ENCODE results near the gene ARFIP1. TPM values are rescaled to one million over a fixed set of nuclear protein-coding genes. Genes with fewer than 3 reads are reported as not detected.

The ARFIP1 gene
- total and polyA plus RNA-seq, 2 donors (not counting 1 experiment from before 2014, with no cell fraction given), result 11.1 to 23.5 TPM

DNA sequence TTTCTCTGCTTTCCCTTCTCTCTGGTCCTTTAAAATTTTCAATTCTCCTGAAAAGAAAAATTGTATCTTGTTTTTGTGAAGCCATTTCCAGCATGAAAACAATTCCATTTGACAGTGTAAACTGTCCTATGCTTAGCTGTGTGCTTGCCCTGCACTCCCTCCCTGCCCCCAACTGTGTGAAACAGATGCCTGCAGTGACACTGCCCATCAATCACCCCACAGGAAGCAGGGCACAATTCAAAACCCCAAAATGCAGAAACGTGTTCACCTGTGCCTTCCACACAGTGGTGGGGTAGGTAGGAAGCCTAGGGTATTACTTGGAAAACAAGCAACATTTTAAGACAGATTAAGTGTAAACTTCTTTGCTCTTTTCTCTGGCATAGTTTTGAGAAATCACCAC is 150.1 kb downstream of the ARFIP1 start:
- Histone ChIP-seq H2AFZ (ENCODE audit: insufficient read depth, low read depth, low read length, poor library complexity, severe bottlenecking) (no peak overlapping the region), H3K36me3 (replicated peaks in 1 of 2; ENCODE audit: control extremely low read depth in 1 of 2, control insufficient read depth in 1 of 2, extremely low read depth in 1 of 2, insufficient read depth in 2 of 2, low read length in 1 of 2) (no peaks in the 10 kb centered on the region)

DNA sequence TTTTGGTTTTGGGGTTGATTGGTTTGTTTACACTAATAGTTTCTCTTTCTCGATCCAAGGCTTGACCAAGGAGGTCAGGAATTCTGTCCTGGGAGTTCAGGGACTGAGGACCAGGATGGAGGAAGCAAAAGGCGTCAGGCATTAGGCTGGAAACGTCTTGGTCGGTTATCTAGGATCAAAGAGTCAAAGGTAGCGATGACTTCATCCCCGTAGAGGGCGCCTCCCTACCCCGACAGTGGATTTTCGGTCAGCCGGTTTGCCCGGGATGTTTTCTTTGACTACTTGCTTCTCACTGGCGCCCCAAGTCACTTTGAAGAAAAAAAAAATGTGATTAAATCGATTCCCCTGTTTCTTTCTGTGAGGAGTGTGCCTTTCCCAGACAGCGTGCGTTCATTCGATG is 155.4 kb downstream of the ARFIP1 start:
- ATAC-seq (ENCODE audit: low read depth) (no peak), DNase-seq (peak; percentile 42)
- Mint-ChIP-seq H3K9me3 (ENCODE audit: insufficient read depth) (no peaks in the 10 kb centered on the region), H3K27me3 (peaks cover 50% of the 10 kb centered on the region), H3K4me3 (peak overlapping the region; percentile 84), H3K4me1 (peaks cover 27% of the 10 kb centered on the region), H3K27ac (no peak overlapping the region)
- peak overlapping the region; percentile 90 for H3K4me2 ChIP-seq (replicated peaks; ENCODE audit: low read depth, low read length, poor library complexity, severe bottlenecking)
- peak overlapping the region; percentile 74 for H2AFZ ChIP-seq (ENCODE audit: insufficient read depth, low read depth, low read length, poor library complexity, severe bottlenecking)
- H3K4me1 ChIP-seq (ENCODE audit: control insufficient read depth in 2 of 2, insufficient read depth in 2 of 2, low read length in 2 of 2), result peaks cover 23 to 25% of the 10 kb centered on the region in 2 donors
- CTCF ChIA-PET, result interaction anchor here (0.9 to 2.7 kb wide), 5 partner anchors 73 to 708 kb away, joined by 3 to 8 read pairs (median 5); no protein-coding TSS in a partner anchor
- intact Hi-C loops (cut with micrococcal nuclease), result no loop called here
- H3K27ac ChIP-seq (ENCODE audit: low read length in 2 of 2), result no peak overlapping the region
- peak overlapping the region in 1 of 5 experiments; percentile 81 for H3K4me3 ChIP-seq (ENCODE audit: control extremely low read depth in 1 of 5, extremely low read depth in 1 of 5, insufficient read depth in 1 of 5, low read depth in 2 of 5, low read length in 4 of 5)
- POLR2A ChIA-PET, result no interaction called here
- H3K9ac ChIP-seq (ENCODE audit: low read length), result peak overlapping the region; percentile 65
- 7% methylated on average over 13 of the region's 16 CpGs for WGBS (ENCODE audit: insufficient coverage)
- no peaks in the 10 kb centered on the region for H3K79me2 ChIP-seq (ENCODE audit: control insufficient read depth, insufficient read depth, low read length)
- H3K27me3 ChIP-seq (replicated peaks in 1 of 4; ENCODE audit: control extremely low read depth in 1 of 4, control insufficient read depth in 3 of 4, insufficient read depth in 4 of 4, low read length in 3 of 4), result peaks cover 0 to 56% (median 27%) of the 10 kb centered on the region in 4 experiments
- peaks cover 0 to 2% (median 0%) of the 10 kb centered on the region in 3 donors for H3K9me3 ChIP-seq (ENCODE audit: control extremely low read depth in 1 of 3, control insufficient read depth in 2 of 3, insufficient read depth in 1 of 3, low read length in 2 of 3)
- H3K36me3 ChIP-seq (replicated peaks in 1 of 2; ENCODE audit: control extremely low read depth in 1 of 2, control insufficient read depth in 1 of 2, extremely low read depth in 1 of 2, insufficient read depth in 2 of 2, low read length in 1 of 2), result no peaks in the 10 kb centered on the region
- TF ChIP-seq, protein P1, sequence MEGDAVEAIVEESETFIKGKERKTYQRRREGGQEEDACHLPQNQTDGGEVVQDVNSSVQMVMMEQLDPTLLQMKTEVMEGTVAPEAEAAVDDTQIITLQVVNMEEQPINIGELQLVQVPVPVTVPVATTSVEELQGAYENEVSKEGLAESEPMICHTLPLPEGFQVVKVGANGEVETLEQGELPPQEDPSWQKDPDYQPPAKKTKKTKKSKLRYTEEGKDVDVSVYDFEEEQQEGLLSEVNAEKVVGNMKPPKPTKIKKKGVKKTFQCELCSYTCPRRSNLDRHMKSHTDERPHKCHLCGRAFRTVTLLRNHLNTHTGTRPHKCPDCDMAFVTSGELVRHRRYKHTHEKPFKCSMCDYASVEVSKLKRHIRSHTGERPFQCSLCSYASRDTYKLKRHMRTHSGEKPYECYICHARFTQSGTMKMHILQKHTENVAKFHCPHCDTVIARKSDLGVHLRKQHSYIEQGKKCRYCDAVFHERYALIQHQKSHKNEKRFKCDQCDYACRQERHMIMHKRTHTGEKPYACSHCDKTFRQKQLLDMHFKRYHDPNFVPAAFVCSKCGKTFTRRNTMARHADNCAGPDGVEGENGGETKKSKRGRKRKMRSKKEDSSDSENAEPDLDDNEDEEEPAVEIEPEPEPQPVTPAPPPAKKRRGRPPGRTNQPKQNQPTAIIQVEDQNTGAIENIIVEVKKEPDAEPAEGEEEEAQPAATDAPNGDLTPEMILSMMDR (IDR thresholded peaks at IDR 0.05), result no peak
- no peaks in the 10 kb centered on the region for H4K20me1 ChIP-seq (ENCODE audit: control insufficient read depth, insufficient read depth, low read length, poor library complexity, severe bottlenecking)

More for the DNA sequence above, 150.1 kb downstream of the ARFIP1 start:
- peaks cover 0 to 2% (median 0%) of the 10 kb centered on the region in 3 donors for H3K9me3 ChIP-seq (ENCODE audit: control extremely low read depth in 1 of 3, control insufficient read depth in 2 of 3, insufficient read depth in 1 of 3, low read length in 2 of 3)
- Mint-ChIP-seq H3K27me3 (peaks cover 30% of the 10 kb centered on the region), H3K4me1 (peaks cover 17% of the 10 kb centered on the region), H3K9me3 (ENCODE audit: insufficient read depth) (no peaks in the 10 kb centered on the region), H3K27ac (no peak overlapping the region), H3K4me3 (no peak overlapping the region)
- WGBS (ENCODE audit: insufficient coverage), result no CpG with 5 or more reads among the region's 1 CpG
- H3K4me3 ChIP-seq (ENCODE audit: control extremely low read depth in 1 of 5, extremely low read depth in 1 of 5, insufficient read depth in 1 of 5, low read depth in 2 of 5, low read length in 4 of 5), result no peak overlapping the region
- no peak overlapping the region for H3K9ac ChIP-seq (ENCODE audit: low read length)
- ATAC-seq (ENCODE audit: low read depth), result no peak
- H3K4me1 ChIP-seq (ENCODE audit: control insufficient read depth in 2 of 2, insufficient read depth in 2 of 2, low read length in 2 of 2), result peaks cover 6 to 10% of the 10 kb centered on the region in 2 donors
- no peak overlapping the region for H3K4me2 ChIP-seq (replicated peaks; ENCODE audit: low read depth, low read length, poor library complexity, severe bottlenecking)
- intact Hi-C loops (cut with micrococcal nuclease), result no loop called here
- no peaks in the 10 kb centered on the region for H3K79me2 ChIP-seq (ENCODE audit: control insufficient read depth, insufficient read depth, low read length)
- TF ChIP-seq EZH2 (IDR thresholded peaks at IDR 0.05; ENCODE audit: borderline replicate concordance, insufficient read depth, low read depth, low read length, poor library complexity, severe bottlenecking), result no peak
- TF ChIP-seq, protein P1 (IDR thresholded peaks at IDR 0.05), result no peak
- H3K27me3 ChIP-seq (replicated peaks in 1 of 4; ENCODE audit: control extremely low read depth in 1 of 4, control insufficient read depth in 3 of 4, insufficient read depth in 4 of 4, low read length in 3 of 4), result peaks cover 0 to 11% (median 7%) of the 10 kb centered on the region in 4 experiments
- H4K20me1 ChIP-seq (ENCODE audit: control insufficient read depth, insufficient read depth, low read length, poor library complexity, severe bottlenecking), result no peaks in the 10 kb centered on the region
- DNase-seq, result no peak
- no peak overlapping the region for H3K27ac ChIP-seq (ENCODE audit: low read length in 2 of 2)
- ChIA-PET POLR2A (no interaction called here), CTCF (no interaction called here)
